Measurements from ENCODE around the gene PAX2. TPM values are rescaled to one million over a fixed set of nuclear protein-coding genes. Genes with fewer than 3 reads are reported as not detected.

Gene PAX2
- total RNA-seq, 1 donor from 2014 or later = 5.1 TPM

- H3K4me3 ChIP-seq (ENCODE audit: low read depth, low read length) = no peak overlapping the region
- no peak for DNase-seq (ENCODE audit: low read depth)
Measured at GRCh38 chr10:100763043-100763747, 17.8 kb downstream of the PAX2 start.

DNA sequence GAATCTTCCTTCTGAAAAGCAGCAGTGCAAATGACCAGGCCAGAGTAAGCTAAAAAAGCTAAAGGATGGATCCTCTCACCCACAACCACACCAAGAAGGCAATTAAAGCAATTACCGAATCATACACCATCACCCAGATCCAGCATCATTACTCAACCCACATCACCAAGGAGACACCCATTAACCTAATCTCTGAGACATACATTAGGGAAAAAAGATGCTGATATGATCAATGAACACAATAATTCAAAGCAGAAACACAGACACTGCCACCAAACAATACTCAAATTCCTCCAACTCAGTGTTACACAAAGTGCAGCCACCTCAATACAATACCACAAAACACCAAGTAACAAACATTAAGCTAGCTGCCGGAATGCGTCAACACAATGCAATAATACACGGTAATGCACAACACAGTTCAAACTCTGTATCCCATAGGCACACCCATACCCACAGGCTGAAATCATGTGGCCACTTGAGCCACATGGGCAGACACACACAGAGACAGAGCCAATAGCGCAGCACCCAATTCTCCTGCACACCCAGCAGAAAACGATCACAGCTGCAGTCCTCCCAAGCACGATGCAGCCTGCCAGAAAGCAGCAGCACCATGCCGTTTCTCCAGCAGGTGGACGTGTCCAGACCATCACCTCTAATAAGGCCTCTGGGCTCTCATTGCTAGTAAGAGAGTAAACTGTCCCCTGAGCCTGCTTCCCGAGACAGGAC, 21.5 kb downstream of the PAX2 start:
- Histone ChIP-seq H3K4me3 (ENCODE audit: low read depth, low read length) (no peak overlapping the region), H3K27me3 (ENCODE audit: control insufficient read depth, insufficient read depth, low read length) (no peaks in the 10 kb centered on the region), H3K36me3 (ENCODE audit: control insufficient read depth, insufficient read depth, low read length) (no peaks in the 10 kb centered on the region)
- TF ChIP-seq CTCF (IDR thresholded peaks at IDR 0.05; ENCODE audit: insufficient read depth, low read length, poor library complexity, severe bottlenecking) = no peak
- no peak for DNase-seq (ENCODE audit: low read depth)

More at GRCh38 chr10:100763043-100763747, 17.8 kb downstream of the PAX2 start:
- TF ChIP-seq CTCF (IDR thresholded peaks at IDR 0.05; ENCODE audit: insufficient read depth, low read length, poor library complexity, severe bottlenecking) = no peak
- Histone ChIP-seq H3K36me3 (ENCODE audit: control insufficient read depth, insufficient read depth, low read length) (no peaks in the 10 kb centered on the region), H3K27me3 (ENCODE audit: control insufficient read depth, insufficient read depth, low read length) (no peaks in the 10 kb centered on the region)

- TF ChIP-seq CTCF (IDR thresholded peaks at IDR 0.05; ENCODE audit: insufficient read depth, low read length, poor library complexity, severe bottlenecking) = no peak
- Histone ChIP-seq H3K4me3 (ENCODE audit: low read depth, low read length) (no peak overlapping the region), H3K27me3 (ENCODE audit: control insufficient read depth, insufficient read depth, low read length) (no peaks in the 10 kb centered on the region), H3K36me3 (ENCODE audit: control insufficient read depth, insufficient read depth, low read length) (no peaks in the 10 kb centered on the region)
- no peak for DNase-seq (ENCODE audit: low read depth)
Measured at GRCh38 chr10:100767422-100767775, 22.0 kb downstream of the PAX2 start.

DNA sequence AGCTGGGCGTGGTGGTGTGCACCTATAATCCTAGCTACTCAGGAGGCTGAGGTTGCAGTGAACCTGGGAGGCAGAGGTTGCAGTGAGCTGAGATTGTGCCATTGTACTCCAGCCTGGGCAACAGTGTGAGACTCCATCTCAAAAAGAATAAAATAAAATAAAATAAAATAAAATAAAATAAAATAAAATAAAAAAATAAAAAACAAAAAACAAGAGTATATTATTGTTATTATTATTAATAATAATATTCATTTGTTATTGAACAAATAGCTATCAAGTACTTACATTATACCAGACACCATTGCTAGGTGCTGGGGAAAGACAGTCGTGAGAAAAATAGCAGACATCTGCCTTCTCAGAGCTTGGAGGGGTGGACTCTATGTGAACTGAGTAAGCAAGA, 24.1 kb downstream of the PAX2 start:
- no peak overlapping the region for H3K4me3 ChIP-seq (ENCODE audit: low read depth, low read length)
- no peaks in the 10 kb centered on the region for H3K36me3 ChIP-seq (ENCODE audit: control insufficient read depth, insufficient read depth, low read length)
- no peaks in the 10 kb centered on the region for H3K27me3 ChIP-seq (ENCODE audit: control insufficient read depth, insufficient read depth, low read length)
- DNase-seq (ENCODE audit: low read depth) = no peak
- TF ChIP-seq CTCF (IDR thresholded peaks at IDR 0.05; ENCODE audit: insufficient read depth, low read length, poor library complexity, severe bottlenecking) = no peak

GRCh38 chr10:100773646-100774045, 28.3 kb downstream of the PAX2 start:
- no peak for DNase-seq (ENCODE audit: low read depth)
- Histone ChIP-seq H3K27me3 (ENCODE audit: control insufficient read depth, insufficient read depth, low read length) (no peaks in the 10 kb centered on the region), H3K4me3 (ENCODE audit: low read depth, low read length) (no peak overlapping the region), H3K36me3 (ENCODE audit: control insufficient read depth, insufficient read depth, low read length) (peaks cover 2% of the 10 kb centered on the region)
- TF ChIP-seq CTCF (IDR thresholded peaks at IDR 0.05; ENCODE audit: insufficient read depth, low read length, poor library complexity, severe bottlenecking) = no peak

Data from kidney epithelial cell (primary cell).